HG03135 (cell line): Measurements from ENCODE around the gene ACACA.

Experiments
- ATAC-seq: cut with Tn5 transposase; IDR thresholded peaks from one replicate; pipeline ENCODE4 v1.9.1; 2021; ENCODE audit warnings: mild to moderate bottlenecking, moderate library complexity; ENCODE audit not compliant: unreplicated experiment

The ACACA gene

DNA sequence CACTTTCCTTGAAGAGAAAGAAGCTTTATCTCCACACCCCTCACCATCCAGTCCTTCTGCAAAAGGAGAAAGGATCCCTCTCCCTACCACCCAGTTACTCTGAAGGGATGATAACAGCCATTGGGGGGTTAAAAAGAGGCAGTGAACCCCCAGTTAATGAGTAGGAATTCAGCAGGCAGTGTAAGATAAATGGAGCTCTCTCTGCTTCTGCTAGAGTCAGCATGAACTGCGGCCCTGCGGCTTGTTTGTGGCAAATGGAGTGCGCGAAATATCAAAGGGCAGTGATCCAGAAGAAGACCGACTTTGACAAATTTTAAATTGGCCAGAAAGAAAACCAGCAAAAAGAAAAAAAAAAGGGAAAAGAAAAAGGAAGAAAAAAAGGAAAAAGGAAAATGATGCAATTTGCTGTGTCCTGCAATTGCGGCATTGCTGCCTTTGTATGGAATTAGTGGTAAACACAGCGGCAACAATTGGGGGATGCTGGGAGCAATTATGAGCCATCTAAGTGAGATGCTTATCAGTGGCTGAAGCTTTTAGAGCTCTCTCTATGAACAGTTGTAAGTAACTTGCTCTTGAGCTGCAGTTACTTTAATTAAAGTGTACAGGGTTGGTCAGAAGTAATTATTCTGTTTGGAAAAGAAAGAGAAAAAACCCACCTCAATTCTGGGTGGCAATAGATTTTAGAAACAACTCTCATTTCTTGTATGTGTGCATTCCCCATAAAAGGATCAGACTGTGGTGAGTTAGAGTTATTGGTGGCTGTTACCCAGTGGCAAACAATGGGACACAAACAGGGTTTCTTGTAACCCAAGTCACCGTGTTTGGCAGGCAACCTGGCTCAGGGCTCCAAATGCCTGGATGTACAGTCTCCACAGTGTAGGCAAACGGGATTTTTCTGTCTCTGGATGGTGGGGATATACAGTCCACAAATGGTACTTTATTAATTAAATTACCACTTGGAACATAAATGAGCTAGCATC is 296.6 kb downstream of the ACACA start:
- ATAC-seq = no peak

GRCh38 chr17:37109106-37109505 is 297.5 kb downstream of the ACACA start:
- ATAC-seq = no peak

GRCh38 chr17:37107406-37108083 is 299.1 kb downstream of the ACACA start:
- no peak for ATAC-seq

DNA sequence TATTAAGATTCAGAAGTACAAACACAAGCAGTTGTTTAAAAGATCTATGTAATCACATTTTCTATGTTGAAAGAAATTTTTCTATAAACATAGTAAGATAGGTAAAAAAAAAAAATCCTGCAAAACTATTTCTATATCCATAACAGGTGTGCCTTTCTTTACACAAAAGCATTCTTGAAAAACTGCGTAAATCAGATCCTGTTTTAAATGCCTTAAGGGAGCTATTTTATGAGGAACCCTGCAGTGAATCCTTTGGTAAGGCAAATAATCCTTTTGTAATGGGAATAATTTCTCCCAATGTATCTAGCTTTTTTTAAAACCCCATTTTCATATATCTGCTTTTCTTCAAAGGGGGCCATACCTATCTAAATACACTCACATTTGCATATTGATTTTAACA is 300.6 kb downstream of the ACACA start:
- no peak for ATAC-seq

- no peak for ATAC-seq
Observed at GRCh38 chr17:37103231-37103630, 303.4 kb downstream of the ACACA start.

DNA sequence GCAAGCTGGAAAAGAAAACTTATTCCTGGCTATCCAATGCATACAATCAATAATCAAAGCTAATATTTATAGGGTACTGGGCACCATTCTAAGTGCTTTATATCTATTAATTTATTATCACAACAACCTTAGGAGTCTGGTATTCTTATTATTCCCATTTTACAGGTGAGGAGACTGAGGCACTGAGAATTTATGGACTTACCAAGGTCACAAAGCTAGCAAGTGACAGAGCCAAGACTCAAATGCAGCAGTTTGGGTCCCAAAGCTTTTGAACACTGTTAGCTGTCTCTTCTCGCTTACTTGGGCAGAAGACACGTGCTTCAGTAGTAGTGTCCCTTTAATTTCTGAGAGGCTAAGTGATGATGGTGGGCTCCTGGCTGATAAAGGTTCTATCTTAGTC is 305.3 kb downstream of the ACACA start:
- no peak for ATAC-seq

DNA sequence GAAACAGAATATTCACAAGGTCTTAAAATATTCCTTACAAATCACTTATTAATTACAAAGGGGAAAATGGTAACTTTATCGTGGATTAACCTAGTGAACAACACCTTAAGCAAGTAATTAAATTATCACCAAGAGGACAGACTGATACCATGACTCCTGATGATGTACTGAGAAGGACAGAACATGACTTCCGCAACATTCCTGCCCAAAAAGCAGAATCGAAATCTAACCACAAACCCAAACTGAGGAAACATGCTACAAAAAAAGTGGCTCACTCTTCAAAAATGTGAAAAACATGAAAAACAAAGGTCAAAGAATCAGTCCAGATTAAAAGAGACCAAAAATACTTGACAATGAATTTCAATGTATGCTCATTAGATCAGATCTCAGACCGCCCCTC is 306.4 kb downstream of the ACACA start:
- ATAC-seq = no peak

- no peak for ATAC-seq
Observed at GRCh38 chr17:37098910-37099664, 307.5 kb downstream of the ACACA start.

DNA sequence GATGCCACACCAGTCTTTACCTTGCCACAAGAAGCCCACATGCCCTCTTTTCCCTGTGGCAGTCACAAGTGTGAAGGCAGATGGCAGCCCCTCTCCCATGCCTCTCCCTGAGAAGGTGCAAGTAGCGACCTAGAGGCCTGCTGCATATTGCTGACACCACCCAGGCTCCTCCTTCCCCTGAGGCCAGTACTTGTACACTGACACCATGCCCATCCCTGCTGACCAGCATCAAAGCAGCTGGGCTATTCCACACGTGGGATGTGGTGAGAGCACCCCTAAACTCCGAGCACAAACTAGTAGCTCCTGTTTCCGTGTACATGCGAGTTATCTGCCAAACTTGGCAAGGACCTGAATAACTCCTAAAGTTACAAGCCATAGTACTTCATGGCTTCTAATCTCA is 308.5 kb downstream of the ACACA start:
- ATAC-seq = no peak

DNA sequence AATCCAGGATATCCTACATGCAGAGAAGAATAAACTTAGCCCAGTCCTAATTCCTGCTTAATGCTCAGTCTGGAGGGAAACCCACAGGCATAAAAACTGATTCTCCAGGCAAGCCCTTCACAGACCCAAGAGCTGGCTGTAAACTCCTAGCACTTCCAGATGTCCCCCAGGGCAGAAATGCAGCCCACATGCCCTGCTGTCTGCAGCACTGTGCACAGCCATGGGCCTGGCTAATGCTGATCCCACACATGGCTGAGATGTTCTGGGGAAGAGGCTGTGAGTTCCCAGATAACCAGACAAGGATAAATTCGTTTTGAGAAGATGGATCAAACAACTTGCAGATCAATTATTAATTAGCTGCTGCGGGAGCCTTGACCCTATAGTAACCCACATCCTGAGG is 309.5 kb downstream of the ACACA start:
- ATAC-seq = no peak

DNA sequence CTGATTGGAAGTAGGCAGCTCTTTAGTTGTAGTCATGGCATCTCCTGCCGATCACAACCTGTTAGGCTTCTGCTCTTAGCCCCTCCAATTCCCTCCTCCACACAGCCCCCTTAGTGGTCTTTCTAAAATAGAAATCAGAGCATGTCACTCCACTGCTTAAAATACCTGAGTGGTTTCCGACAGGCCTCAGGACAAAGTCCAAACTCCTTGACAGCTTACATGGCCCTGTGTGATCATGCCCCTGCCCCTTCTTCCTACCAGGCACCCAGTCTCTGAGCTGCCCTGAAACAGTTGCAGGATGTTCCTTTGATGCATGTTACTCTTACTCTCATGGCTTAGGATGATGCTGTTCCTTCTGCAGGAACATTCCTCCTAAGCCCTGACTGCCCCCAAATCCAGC is 310.6 kb downstream of the ACACA start:
- no peak for ATAC-seq

- no peak for ATAC-seq
Observed at GRCh38 chr17:37094391-37094790, 312.2 kb downstream of the ACACA start.

GRCh38 chr17:37092701-37093100 is 313.9 kb downstream of the ACACA start:
- no peak for ATAC-seq

DNA sequence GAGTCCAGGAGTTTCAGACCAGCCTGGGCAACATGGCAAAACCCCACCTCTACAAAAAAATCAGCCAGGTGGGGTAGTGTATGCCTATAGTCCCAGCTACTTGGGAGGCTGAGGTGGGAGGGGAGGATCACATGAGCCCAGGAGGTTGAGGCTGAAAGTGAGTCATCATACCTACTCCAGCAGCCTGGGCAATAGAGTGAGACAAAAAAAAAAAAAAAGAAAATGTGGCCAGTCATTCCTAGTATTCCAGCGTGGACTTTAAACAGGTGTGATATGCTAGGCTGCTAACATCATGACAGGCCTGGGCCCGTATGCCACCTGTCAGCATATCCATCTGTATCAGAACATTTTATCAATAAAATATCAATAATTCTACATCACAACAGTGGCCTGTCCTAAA is 314.6 kb downstream of the ACACA start:
- ATAC-seq = no peak

- no peak for ATAC-seq
Observed at GRCh38 chr17:37090941-37091340, 315.7 kb downstream of the ACACA start.

DNA sequence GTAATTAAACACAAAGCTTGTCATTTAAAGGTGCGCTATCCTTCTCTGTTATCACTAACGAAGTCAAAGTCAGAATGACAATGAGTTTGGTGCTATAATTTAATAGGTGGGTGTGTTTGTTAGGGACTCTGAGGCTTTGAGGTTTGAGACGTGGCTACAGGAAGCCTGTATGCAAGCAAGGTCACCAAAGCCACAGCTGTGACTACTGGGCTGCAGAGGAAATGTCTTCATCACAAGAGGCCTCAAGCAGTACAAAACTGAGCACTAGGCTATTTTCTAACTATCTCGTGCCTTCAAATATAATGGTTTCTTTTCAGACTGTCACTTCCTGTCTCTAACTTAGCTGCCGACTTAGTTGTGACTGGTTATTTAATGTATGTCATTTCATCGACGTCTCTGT is 316.7 kb downstream of the ACACA start:
- ATAC-seq = no peak

- ATAC-seq = no peak
Observed at GRCh38 chr17:37088913-37089312, 317.7 kb downstream of the ACACA start.

- no peak for ATAC-seq
Observed at GRCh38 chr17:37088459-37088858, 318.2 kb downstream of the ACACA start.

- ATAC-seq = no peak
Observed at GRCh38 chr17:37087683-37088082, 319.0 kb downstream of the ACACA start.

DNA sequence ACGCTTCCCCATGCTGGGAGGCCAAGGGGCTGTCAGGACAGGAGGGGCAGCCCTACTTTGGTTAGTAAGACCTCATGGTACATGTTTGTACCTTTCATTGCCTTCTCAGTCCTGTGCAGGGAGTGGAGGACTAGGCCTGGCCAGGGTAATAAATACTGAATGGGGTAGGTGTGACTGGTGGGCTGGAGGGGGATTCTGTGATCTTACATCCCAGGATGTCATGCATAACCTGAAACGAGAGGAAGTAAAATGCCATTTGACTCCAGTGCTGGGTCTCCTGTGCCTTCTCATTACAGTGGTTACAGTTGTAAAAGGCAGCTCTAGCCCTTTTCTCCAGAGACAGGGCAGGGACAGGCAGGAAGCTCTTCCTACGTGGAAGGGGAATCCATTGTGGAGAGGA is 319.7 kb downstream of the ACACA start:
- no peak for ATAC-seq

DNA sequence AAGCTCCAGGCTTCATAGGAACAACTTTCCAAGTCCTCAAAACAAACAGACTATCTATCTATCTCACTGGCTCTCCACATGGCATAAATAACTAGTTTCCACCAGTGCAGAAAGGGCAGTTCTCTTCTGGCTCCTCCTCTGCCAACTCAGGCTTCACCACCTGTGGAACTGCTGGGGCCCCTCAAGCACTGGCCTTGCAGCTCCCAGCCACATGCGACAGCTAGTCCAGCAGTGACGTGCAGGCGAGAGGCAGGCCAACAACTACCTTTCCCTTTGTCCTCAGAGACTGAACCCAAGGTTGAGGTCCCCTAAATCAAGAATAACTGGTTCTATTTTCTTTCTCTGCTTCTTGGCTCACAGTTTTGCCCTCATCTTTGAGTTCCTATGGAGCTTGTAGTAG is 320.3 kb downstream of the ACACA start:
- ATAC-seq = no peak
